Neural progenitor cell (in vitro differentiated cells): Measurements from ENCODE around the gene FAM234B.

Experiments
- EZH2 ChIP-seq: fragments of 200-600 bp; sonication (generic); IDR thresholded peaks from 2 replicates; pipeline ENCODE4 v1.6.1; 2017; ENCODE audit warnings: antibody characterized with exemption, mild to moderate bottlenecking, moderate library complexity
- TF ChIP-seq, protein P1 (sequence below): fragments of 200-600 bp; sonication (generic); IDR thresholded peaks from 2 replicates; pipeline ENCODE4 v1.5.1; 2017; ENCODE audit warnings: antibody characterized with exemption, mild to moderate bottlenecking

- TF ChIP-seq, protein P1, sequence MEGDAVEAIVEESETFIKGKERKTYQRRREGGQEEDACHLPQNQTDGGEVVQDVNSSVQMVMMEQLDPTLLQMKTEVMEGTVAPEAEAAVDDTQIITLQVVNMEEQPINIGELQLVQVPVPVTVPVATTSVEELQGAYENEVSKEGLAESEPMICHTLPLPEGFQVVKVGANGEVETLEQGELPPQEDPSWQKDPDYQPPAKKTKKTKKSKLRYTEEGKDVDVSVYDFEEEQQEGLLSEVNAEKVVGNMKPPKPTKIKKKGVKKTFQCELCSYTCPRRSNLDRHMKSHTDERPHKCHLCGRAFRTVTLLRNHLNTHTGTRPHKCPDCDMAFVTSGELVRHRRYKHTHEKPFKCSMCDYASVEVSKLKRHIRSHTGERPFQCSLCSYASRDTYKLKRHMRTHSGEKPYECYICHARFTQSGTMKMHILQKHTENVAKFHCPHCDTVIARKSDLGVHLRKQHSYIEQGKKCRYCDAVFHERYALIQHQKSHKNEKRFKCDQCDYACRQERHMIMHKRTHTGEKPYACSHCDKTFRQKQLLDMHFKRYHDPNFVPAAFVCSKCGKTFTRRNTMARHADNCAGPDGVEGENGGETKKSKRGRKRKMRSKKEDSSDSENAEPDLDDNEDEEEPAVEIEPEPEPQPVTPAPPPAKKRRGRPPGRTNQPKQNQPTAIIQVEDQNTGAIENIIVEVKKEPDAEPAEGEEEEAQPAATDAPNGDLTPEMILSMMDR, result no peak
- TF ChIP-seq EZH2, result no peak
Observed at GRCh38 chr12:13121568-13121967, 77.4 kb downstream of the FAM234B start.
